Measurements from ENCODE around the gene EXOC6B.

- TF ChIP-seq SP2 (IDR thresholded peaks at IDR 0.05; ENCODE audit: low read length) (no peak), CTCF (IDR thresholded peaks at IDR 0.05; ENCODE audit: control extremely low read depth in 1 of 3, insufficient read depth in 1 of 3, low read depth in 1 of 3, low read length in 3 of 3) (no peak), CHD7 (IDR thresholded peaks at IDR 0.05; ENCODE audit: insufficient replicate concordance, low read length) (no peak), CHD2 (IDR thresholded peaks at IDR 0.05; ENCODE audit: low read length) (no peak), GABPA (IDR thresholded peaks at IDR 0.05; ENCODE audit: borderline replicate concordance, insufficient read depth, low read length) (no peak), TEAD4 (IDR thresholded peaks at IDR 0.05; ENCODE audit: low read depth, low read length) (no peak), EZH2 (IDR thresholded peaks at IDR 0.05; ENCODE audit: low read depth, low read length, severe bottlenecking) (no peak), RFX5 (IDR thresholded peaks at IDR 0.05; ENCODE audit: borderline replicate concordance, low read depth, low read length) (no peak), TAF1 (IDR thresholded peaks at IDR 0.05; ENCODE audit: low read depth, low read length) (no peak), ZNF274 (IDR thresholded peaks at IDR 0.05; ENCODE audit: borderline replicate concordance, extremely low read depth, low read length) (no peak), POLR2A (IDR thresholded peaks at IDR 0.05; ENCODE audit: control extremely low read depth in 1 of 2, low read depth in 2 of 2, low read length in 2 of 2) (no peak), SIX5 (IDR thresholded peaks at IDR 0.05; ENCODE audit: low read depth, low read length) (no peak), SIN3A (conservative IDR thresholded peaks at IDR 0.05 in 1 of 2, IDR thresholded peaks at IDR 0.05 in 1 of 2; ENCODE audit: low read depth in 1 of 2, low read length in 2 of 2) (no peak), SUZ12 (IDR thresholded peaks at IDR 0.05; ENCODE audit: low read length) (no peak)
Measured at GRCh38 chr2:72661985-72662384, 163.8 kb downstream of the EXOC6B start.
